Fibroblast of lung (primary cell): Measurements from ENCODE around the gene TBL1X.

Source experiments
- EZH2 ChIP-seq: IDR thresholded peaks from 2 replicates; pipeline ENCODE4 v1.5.1; 2012; ENCODE audit warnings: low read length, control low read depth, mild to moderate bottlenecking; ENCODE audit errors: missing control alignments
- TF ChIP-seq, protein P1 (sequence below), 2 donors: IDR thresholded peaks in 1 of 2; conservative IDR thresholded peaks in 1 of 2; 1 replicate in 1 of 2; 2 replicates in 1 of 2; pipeline ENCODE4 v1.5.1; 2011 to 2012; ENCODE audit warnings: low read length in 2 of 2, control low read depth in 1 of 2, inconsistent platforms in 1 of 2, low read depth in 1 of 2, mild to moderate bottlenecking in 1 of 2

DNA sequence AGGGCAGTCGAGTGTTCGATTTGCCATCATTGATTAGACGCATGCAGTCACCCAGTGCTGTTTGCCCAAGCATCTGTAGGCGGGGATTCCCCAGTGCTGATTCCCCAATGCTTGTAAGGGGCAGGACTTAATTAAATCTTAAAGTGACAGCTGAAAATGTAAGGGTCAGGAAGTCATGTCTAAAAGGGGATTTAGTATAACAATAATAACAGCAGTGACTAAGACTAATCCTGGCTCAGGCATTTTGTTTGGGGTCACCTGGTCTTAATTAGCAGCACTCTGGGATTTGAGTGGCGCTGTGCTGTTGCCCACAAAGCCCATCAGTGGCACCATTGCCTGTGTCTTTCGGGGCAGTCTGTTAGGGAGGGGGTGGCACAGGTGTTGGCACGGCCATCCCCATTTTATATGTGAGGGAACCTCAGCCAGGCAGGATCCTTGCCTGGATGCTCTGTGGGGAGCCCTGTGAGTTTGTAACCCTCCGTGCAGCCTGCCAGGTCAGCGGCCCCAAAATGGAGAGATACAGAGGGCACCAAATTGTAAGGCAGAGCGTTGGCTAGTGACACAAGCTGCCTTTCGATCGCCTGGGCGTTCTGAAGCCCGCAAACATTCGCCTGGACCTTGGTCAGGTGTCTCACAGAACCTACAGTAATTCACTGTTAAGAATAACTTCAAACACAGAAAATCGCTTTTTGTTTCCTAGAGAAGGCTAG is 146.7 kb downstream of the TBL1X start:
- TF ChIP-seq, protein P1, sequence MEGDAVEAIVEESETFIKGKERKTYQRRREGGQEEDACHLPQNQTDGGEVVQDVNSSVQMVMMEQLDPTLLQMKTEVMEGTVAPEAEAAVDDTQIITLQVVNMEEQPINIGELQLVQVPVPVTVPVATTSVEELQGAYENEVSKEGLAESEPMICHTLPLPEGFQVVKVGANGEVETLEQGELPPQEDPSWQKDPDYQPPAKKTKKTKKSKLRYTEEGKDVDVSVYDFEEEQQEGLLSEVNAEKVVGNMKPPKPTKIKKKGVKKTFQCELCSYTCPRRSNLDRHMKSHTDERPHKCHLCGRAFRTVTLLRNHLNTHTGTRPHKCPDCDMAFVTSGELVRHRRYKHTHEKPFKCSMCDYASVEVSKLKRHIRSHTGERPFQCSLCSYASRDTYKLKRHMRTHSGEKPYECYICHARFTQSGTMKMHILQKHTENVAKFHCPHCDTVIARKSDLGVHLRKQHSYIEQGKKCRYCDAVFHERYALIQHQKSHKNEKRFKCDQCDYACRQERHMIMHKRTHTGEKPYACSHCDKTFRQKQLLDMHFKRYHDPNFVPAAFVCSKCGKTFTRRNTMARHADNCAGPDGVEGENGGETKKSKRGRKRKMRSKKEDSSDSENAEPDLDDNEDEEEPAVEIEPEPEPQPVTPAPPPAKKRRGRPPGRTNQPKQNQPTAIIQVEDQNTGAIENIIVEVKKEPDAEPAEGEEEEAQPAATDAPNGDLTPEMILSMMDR (conservative IDR thresholded peaks at IDR 0.05 in 1 of 2, IDR thresholded peaks at IDR 0.05 in 1 of 2; ENCODE audit: low read depth in 1 of 2, low read length in 2 of 2), result no peak
- no peak for TF ChIP-seq EZH2
